NCI-H1092 (cell line): ENCODE measurements around the gene MANBA.
"Not testable (repeated sequence)": the region's sequence is repeated elsewhere in the genome, so short reads cannot be mapped to it uniquely, and the experiment has no call there.

ENCODE experiments used
- DNase-seq: peaks from one replicate; lab custom pipeline; 2025; lab: John Stamatoyannopoulos, UW

Gene MANBA

DNA sequence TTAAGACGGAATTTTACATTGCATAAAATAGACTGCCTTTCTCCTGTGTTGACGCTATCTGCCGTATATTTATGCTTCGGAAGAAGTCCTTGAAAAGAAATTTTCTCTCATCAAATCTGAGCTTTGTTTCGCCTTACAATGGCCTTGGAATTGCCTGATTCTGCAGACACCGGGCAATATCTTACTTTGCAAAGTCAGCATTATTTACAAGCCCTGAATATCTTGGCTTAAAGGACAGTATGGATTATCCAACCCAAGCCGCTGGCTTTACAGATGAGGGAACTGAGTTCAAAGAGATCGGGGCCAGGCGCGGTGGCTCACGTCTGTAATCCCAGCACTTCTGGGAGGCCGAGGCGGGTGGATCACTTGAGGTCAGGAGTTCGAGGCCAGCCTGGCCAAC, 1.1 kb upstream of the MANBA start:
- DNase-seq, result no peak

DNA sequence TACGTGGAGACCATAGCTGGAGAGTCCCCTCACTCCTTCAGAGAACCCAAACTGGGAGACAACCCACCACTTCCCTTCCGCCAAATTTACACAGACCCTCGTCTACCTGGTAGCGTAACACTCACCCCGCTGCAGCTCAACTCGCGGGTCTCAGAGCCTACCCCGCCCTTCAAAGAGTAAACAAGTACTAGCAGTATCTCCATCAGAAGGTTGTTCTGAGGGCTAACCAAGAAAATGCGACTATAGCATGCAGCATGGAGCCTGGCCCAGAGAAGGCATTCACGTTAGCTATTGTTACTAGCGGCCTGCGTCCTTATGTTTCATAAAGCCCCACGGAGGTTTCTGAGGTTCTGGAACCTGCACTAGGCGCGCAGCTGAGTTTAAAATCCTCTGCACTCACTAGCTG, 531 bp upstream of the MANBA start:
- DNase-seq, result no peak

DNA sequence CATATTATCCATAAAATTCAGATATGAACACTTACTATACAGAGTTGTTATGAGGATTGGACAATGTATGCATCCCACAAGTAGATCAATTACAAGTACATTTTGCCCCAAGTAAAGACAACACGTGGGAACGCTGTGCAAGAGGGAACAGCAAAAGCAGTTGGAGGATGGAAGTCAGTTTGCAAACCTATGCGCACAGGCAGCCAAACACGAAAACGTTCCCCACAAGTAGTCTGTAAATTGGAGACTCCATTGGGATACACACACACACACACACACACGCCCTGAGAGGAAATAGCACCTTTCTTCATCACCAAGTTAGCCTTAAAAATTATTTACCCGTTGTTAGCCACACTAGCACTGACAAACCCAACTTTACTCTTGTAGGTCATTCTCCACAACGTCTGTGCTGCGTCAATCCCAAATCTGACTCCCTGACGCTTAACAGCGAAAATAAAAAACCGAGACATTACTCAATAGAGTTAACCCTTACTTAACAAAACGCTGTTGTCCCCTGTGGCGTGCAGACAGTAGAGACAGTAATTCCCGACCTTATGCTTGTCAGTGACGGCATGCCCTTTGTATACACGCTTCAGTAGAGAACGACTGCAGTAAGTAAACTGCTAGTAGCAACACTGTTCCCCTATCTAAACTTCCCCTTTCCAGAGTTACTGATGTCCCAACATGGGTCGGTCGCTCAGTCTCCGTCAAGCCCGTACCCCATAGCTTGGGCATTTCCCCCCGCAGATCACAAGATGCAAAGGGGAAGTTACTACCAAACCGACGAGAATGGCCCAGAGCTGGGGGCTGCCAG, 730 bp downstream of the MANBA start:
- DNase-seq, result no peak

DNA sequence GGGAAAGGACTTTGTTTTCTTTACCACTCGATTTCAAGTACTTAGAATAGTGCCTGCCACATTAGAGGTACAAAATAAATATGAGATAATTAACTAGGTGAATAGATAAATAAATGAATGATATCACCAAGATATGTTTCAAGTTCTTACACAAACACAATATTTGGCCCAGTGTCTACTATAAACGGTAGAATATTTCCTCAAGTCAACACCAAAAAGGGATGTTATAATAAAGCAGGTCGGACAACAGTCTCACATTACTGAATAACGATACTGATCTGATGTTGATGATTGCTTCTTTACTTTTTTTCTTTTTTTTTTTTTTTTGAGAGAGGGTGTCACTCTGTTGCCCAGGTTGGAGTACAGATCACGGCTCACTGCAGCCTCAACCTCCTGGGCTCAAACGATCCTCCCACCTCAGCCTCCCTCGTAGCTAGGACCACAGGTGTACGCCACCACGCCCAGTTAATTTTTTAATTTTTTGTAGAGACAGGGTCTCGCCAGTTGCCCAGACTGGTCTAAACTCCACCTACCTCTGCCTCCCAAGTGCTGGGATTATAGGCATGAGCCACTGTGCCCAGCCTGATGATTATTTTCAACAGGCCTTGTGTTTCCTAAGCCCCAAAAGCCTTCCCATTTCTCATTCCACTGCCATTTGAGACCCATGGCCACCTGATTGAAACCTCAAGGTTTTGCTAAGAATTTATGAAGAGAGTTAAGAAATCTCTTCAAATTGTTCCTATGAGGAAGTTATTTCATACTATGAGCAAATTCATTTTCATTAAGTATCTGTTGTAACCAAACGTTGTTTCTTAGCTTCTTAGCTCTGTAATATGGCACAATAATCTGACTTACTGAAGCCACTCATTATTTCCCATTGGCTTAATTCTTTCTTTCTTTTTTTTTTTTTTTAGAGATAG, 2.3 kb downstream of the MANBA start:
- DNase-seq, result no peak

DNA sequence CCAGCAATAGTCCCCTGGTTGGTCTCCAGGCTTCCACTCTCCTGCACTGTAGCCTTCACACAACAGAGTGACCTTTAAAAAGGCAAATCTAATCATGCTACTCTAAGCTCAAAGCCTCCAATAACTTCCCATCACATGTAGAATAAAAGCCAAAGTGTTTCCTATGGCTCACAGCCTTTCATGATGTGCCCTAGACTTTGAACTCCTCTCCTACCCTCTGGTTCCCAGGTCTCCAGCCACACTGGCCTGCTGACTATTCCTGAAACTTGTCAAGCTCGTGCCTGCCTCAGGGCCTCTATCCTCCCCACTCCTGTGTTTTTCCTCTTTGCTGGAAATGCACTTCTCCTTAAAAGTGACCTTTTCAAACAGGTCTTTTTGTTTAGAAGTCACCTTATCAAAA, 3.1 kb downstream of the MANBA start:
- no peak for DNase-seq

DNA sequence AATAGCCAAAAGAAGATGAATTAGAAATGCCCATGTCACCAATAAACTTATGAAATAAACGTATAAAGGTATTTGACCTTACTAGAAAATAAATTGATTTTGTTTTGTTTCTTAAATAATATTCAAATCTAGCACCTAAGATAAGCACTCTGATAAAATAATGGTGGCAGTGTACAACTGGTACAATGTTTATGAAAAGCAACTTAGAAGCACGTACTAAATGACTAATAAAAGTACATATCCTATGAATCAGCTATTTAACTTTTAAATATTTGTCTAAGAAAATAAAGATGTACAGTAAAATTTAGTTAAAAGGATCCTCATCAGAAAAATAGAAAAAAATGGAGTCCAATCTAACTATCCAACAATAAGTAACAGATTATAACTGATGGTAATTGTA, 6.7 kb downstream of the MANBA start:
- no peak for DNase-seq

DNA sequence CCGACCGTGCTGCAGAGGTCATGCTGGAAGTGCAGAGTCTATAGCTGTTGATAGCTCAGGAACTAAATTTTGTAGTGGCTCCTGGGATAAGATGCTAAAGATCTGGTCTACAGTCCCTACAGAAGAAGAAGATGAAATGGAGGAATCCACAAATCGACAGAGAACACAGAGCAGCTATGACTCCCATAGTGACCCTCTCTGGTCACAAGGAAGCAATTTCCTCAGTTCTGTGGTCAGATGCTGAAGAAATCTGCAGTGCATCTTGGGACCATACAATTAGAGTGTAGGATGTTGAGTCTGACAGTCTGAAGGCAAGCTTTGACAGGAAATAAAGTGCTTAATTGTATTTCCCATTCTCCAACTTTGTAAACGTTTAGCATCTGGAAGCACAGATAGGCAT, 8.8 kb downstream of the MANBA start:
- DNase-seq, result no peak

DNA sequence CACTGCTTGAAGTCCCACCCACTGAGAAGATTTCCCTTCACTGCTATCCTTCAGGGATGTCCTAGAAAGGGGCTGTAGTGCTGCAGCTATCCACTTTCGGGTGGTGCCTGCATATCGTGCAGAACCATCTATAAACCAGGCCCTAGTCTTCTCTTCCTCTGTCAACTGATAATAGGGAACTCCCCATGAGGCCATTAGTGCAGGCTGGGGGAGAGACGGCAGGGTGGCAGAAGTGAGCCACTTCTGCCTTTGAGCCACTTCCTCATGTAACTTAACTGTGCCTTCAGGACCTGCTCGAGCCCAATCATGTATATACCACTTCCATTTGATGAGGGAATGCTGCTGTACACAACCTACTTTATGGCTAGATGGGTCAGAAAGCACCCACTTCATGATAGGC, 17.4 kb downstream of the MANBA start:
- not testable (repeated sequence) for DNase-seq

DNA sequence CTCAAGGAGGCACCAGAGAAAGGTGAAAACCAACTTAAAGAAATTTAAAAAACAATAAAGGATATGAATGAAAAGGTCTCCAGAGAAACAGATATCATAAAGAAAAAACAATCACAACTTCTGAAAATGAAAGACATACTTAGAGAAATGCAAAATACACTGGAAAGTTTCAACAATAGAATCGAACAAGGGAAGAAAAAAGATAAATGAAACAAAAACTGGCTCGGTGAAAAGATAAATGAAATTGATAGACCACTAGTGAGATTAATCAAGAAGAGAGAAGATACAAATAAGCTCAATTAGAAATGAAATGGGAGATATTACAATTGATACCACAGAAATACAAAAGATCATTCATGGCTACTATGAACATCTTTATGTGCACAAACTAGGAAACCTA, 22.0 kb downstream of the MANBA start:
- not testable (repeated sequence) for DNase-seq

DNA sequence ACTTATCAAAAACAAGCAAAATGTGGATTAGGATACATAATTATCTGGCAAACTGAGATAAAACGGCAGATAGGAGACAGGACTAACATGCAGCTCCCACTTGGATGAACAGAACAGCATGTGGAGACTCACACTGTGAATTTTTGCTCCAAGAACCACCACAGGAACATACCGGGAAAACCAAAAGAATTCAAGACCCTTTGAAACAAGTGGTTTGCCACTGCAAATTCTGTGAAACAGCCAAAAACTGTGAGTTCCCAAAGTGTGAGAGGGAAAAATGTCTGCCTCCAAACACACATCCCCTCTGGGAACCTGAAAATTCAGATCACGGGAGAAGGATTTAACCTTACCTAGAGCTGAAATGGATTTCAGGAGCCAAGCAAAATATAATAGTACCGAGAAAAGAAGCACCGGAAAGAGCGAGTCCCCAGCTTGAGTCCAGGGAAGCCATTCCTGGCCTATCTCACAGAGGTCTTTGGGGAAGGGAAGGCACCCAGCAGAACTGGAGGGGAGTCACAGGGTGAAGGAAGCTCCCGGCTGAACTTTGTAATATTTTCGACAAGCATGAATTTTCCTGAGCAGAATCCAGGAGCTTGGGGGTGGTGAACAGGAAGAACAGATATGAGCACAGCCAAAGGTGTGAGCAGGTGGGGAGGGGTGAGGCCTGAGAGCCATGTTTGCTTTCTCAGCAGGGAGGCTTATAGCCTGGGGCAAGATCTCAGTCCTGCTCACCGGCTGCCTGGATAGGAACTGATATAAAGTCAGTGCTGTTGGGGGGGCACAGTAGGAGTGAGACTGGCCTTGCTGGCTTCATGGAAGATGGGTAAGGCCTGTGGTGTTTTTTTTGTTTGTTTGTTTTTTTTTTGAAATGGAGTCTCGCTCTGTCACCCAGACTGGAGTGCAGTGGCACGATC, 23.9 kb downstream of the MANBA start:
- DNase-seq, result no peak

DNA sequence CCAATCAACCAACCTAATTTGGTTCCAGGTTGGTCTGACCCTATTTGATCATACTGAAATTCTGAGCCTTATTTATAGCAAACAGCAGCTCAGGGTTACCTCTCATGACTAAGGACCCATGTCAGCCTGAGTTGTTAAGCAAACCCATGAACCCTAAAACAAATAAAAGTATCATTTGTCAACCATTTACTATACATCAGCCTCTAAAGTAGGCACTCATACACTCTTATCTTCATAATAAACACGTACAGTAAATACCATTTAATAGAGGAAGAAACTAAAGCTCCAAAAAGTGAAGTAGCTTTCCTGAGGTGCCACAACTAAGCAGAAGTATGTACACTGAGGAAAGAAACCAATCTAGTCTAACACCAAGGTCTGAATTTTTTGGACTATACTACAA, 25.2 kb downstream of the MANBA start:
- no peak for DNase-seq

DNA sequence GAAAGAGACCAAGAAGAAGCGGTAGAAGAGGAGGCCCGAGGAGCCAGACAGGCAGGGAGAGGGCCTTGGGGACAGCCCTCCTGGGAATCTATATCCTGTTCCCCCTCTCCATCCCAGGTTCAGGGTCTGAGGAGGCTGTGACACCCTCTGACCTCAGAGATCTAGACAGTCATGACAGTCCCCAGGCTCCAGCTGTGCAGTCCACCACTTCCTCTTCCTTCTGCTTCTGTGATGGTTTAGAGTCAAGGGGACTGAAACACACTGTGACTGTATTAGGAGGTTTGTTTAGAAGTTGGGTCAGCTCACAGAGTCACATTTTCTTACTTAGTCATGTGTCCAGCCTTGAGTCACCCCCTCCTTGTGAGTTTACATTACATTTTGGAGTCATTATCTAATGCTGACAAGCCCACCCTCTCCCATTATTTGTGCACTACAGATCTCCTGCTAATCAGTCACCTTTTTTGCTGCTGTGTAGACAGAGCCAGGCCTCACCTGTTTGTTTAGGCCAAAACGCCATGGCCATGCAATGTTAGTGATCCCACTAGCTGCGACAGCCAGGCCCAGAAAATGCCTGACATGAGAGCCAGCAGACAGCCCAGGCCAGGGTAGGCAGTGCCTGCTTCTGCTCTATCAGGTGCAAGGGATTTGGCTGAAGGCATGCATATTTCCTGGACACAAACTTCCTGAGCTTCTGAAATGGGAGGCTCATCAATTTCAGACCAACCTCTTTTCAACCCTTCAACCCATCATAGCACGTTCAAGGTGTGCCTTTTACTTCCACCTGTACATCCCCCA, 26.0 kb downstream of the MANBA start:
- no peak for DNase-seq

DNA sequence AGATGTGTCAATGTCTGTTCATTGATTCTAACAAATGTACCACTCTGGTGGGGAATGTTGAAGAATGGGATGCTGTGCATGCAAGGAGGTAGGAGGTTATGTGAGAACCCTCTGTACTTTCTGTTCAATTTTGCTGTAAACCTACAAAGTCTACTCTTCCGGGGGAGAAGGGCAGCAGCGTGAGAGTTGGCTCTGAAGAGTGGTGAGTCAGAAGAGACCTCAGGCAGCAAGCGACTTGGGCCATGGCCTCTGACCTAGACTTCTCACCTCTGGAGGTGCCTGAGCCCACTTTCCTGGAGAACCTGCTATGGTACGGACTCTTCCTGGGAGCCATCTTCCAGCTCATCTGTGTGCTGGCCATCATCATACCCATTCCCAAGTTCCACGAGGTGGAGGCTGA, 26.7 kb downstream of the MANBA start:
- no peak for DNase-seq

DNA sequence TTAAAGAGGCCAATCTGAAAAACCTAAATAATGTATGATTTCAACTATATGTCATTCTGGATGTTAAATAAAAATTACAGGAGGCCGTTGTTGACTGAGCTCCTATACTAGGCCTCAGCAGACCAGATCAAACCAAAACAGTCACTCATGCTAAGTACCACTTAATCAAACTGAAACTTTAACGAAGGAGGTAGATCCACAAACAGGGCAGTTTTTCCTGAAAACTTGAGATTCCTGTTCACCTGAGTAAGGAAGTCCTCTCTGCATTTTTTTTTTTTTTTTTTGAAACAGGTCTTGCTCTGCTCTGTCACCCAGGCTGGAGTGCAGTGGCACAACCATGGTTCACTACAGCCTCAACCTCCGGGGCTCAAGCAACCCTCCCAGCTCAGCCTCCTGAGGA, 27.7 kb downstream of the MANBA start:
- no peak for DNase-seq

DNA sequence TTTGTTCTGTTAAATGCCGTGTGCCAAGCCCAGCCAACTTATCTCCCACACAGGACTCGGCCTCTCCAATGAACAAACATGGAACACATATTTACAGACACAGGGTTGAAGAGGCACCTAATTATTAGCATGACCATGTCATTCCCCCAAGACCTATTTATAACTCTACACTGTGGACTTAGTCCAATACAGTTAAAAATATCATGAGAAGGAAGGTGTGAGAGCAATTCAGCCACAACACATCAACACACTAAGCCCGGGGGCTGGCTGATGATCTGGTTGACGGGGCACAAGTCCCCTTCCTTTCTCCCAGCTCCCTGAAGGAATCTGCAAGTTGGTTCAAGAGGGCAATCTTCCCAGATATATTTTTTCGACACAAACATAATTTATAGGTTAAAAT, 28.1 kb downstream of the MANBA start:
- no peak for DNase-seq

DNA sequence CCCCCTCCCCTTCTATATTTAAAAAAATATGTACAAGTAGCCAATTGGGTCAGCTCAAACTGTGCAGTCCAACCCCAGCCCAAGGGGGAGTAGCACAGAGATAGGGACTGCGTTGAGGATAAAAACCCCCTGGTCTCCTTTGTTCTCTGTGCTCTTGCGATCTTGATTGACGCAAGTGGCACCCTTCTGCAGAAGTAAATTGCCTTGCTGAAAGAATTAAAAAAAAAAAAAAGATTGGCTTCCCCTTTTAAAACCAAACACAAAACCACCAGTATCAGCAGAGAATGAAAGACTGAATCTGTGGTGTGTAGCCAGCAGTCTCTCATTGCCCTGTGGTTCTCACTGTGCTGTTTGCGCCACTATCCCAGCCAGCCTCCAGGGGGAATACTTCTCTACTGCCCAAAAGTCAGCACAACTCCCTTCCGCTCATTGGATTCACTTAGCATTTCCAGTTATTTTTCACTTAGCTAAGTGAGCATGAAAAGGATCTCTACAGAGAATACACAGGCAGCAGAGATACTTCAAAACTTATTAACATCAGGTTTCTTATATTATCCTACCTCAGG, 29.7 kb downstream of the MANBA start:
- no peak for DNase-seq

DNA sequence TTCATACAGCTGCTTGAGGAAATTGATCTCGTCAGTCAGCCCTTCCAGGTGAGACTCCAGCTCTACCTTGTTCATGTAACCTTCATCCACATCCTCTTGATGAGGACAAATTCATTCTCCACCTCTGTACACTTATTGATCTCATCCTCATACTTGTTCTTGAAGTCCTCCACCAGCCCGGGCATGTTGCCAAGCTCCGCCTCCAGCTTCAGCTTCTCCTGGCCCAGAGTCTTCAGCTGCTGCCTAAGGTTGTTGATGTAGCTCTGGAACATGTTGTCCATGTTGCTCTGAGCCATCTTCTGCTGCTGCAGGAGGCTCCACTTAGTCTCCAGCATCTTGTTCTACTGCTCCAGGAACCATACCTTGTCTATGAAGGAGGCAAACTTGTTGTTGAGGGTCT, 31.3 kb downstream of the MANBA start:
- DNase-seq, result not testable (repeated sequence)

DNA sequence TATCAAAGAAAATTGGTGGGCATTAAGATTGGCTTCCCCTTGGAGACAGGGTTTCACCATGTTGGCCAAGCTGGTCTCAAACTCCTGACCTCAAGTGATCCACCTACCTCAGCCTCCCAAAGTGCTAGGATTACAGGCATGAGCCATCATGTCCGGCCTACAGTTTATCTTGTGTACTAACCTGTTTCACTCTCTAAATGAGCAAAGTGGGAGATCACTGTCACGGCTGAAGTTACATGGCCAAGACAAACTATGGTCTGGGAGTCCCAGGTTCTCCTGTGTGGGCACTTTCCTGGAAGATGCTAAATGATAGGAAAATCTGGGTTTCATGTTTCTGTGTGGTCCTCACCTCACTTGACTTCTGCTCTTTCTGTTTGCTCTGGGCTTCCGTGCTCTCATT, 33.8 kb downstream of the MANBA start:
- not testable (repeated sequence) for DNase-seq

DNA sequence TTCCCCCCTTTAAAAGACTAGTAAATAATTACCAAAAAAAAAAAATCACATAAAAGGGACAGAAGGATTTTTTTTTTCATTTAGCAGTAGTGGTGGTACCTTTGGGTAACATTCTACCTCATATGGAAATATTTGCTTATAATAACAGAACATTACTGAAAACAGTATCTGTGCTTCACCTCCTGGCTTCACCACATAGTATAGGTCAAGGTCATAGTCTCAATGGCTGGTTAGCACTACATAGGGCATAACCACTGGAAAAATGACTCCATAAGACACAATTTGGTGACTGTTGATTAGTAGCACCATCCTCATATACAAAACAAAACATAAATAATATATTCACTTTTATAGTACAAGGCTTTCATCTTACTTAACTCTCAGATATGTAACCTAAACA, 34.7 kb downstream of the MANBA start:
- DNase-seq, result no peak

DNA sequence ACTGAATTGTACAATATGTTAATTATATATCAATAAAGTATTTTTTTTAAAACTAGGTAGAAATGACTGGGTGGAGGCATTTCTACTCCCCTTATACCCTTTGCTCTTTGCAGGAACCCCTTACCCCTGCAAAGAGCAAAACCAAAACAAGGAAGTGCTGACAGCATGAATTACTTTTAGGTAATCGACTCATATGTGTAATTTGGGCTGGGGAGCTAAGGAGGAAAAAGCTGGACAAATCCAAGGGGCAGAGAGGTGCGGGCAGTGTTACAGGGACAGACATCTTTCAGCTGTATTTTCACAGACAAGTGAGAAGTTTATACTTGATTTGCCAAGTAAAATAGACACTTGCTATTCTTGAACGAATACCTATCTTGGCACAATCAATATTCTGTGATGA, 35.5 kb downstream of the MANBA start:
- DNase-seq, result no peak

DNA sequence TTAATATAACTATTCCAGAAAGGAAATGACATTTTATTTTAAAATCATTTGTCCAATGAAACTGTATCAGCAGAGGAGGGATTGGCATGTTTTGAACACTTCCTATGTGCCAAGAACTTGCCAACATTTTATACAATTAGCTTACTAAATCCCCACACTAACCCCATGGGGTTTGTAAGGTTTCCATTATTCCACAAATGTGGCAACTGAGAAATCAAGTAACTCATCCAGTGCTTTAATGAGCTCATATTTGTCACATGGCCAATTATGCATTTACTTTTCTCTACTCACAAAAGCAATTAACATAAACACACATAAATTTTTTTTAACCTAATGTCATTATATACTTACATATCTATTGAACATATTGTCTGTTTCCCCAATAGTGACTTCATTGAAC, 37.3 kb downstream of the MANBA start:
- no peak for DNase-seq
